Amygdala (tissue), 56 donors: Measurements from ENCODE around the gene JUNB.
A peak's percentile ranks its signal among the peaks of the same experiment; 100 is the strongest.

ENCODE experiments used
- DNase-seq, 56 donors: peaks; one replicate each; lab custom pipeline; 2025; lab: John Stamatoyannopoulos, UW

Gene JUNB

DNA sequence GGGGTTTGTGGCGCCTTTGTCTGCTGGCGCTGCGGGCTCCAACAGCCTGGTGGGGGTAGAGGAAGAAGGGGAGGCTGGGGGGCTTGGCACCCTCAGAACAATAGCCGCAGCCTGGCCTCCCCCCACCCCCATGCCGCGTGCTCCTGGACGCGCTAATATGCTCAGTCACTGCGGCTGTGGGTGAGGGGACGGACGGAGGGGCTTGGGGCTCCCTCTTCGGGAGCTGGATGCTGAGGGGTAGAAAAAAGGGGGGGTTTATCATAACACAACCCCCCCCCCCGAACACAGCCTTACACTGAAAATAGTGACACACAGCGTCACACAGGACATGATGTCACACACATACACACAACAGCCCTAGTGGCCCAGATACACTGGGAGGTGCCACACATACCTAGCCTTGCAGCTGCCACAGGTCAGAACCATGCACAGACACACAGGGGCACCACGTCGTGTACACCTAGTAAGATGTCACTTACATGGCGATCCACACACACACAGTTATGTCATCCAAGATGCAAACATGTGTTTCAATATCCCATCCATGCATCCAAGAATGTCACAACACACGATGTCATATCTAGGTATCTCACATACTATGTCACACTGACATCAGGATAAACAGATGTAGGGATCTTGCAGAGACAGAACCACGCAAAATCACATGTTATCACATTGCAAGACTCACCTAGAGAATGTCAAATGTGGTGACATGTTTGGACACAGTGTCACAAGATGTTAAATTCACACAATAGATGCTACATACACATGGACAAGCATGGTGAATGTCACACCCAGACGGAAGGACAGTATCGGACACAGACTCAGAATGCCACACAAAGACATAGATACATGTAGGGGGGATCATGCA, 47.8 kb downstream of the JUNB start:
- DNase-seq: peak in 2 of 56 donors; percentile 8 to 9

DNA sequence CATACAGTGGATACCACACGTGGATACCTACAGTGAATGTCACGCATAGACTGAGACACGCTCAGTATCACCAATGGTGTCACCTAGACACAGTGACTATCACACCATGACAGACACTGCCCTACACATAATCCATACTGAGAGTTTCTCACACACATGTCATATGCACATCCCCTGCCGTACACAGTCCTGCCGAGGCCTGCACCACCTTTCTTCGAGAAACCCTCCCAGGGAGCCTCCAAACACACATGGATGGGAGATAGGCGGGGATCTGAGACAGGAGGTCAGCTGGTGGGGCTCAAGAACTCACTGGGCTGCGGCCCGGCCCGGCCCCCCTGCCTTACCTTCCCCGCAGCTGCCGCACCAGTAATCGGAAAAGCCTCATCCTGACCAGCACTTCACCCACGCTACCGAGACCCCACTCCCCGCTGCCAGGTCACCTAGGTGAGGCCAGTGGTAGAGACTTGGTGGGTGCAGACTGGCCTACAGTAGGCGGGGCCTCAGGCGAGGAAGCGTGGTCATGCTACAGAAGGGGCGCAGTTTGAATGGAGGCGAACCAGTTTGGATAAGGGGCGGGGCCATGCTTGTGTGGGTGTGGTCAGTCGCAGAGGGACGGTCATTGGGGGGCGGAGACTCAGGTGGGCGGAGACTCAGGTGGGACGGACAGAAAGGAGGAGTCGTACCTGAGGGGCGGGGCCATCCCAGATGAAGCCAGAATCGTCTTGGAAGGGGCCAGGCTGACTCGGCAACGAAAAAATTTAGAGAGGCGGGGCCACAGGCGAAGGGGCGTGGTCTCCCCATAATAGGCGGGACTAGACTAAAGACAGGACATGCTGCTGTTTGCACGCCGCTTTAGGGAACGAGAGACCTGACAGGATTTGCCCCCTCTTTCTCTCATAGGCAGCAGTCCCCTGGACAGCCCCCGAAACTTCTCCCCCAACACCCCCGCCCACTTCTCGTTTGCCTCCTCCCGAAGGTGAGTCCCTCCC, 49.1 kb downstream of the JUNB start:
- peak in 32 of 56 donors; percentile 13 to 82 (median 37) for DNase-seq

- peak in 14 of 56 donors; percentile 5 to 52 (median 21) for DNase-seq
These were observed 49.8 kb downstream of the JUNB start for GRCh38 chr19:12841094-12841493.

DNA sequence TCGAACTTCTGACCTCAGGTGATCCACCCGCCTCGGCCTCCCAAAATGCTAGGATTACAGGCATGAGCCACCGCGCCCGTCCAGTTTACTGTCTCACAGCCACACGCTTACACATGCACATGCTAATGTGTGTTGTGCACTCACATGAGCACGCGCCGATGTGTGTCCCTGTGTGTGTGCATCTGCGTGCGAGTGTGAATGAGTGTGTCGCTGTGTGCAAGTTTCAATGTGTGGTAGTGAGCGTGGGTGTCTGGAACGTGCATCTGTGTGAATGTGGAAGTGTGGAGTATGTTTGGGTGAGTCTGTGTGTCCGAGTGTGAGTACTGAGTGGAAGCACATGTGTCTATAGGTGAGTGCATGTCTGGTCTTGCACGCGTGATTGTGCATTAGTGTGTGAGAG, 51.2 kb downstream of the JUNB start:
- DNase-seq: no peak
